ENCODE results near the gene TMLHE. TPM values are rescaled to one million over a fixed set of nuclear protein-coding genes. Genes with fewer than 3 reads are reported as not detected.

Gene TMLHE
- total and polyA plus RNA-seq, 2 donors (not counting 1 experiment from before 2014, with no cell fraction given), result 14.9 to 26.9 TPM

GRCh38 chrX:155662282-155662681 lies 49.5 kb upstream of the TMLHE start:
- WGBS (ENCODE audit: insufficient coverage), result 100% methylated on average over 1 of the region's 2 CpGs
- Mint-ChIP-seq H3K4me1 (no peaks in the 10 kb centered on the region), H3K27me3 (no peaks in the 10 kb centered on the region), H3K4me3 (no peak overlapping the region), H3K27ac (no peak overlapping the region), H3K9me3 (ENCODE audit: insufficient read depth) (no peaks in the 10 kb centered on the region)
- H3K27ac ChIP-seq (ENCODE audit: low read length in 2 of 2), result no peak overlapping the region
- H3K9ac ChIP-seq (ENCODE audit: low read length), result no peak overlapping the region
- no peaks in the 10 kb centered on the region for H3K79me2 ChIP-seq (ENCODE audit: control insufficient read depth, insufficient read depth, low read length)
- H3K4me2 ChIP-seq (replicated peaks; ENCODE audit: low read depth, low read length, poor library complexity, severe bottlenecking), result no peak overlapping the region
- peaks cover 0 to 3% (median 0%) of the 10 kb centered on the region in 3 donors for H3K9me3 ChIP-seq (ENCODE audit: control extremely low read depth in 1 of 3, control insufficient read depth in 2 of 3, insufficient read depth in 1 of 3, low read length in 2 of 3)
- no peaks in the 10 kb centered on the region for H3K36me3 ChIP-seq (replicated peaks in 1 of 2; ENCODE audit: control extremely low read depth in 1 of 2, control insufficient read depth in 1 of 2, extremely low read depth in 1 of 2, insufficient read depth in 2 of 2, low read length in 1 of 2)
- no peaks in the 10 kb centered on the region for H3K4me1 ChIP-seq (ENCODE audit: control insufficient read depth in 2 of 2, insufficient read depth in 2 of 2, low read length in 2 of 2)
- no peaks in the 10 kb centered on the region for H4K20me1 ChIP-seq (ENCODE audit: control insufficient read depth, insufficient read depth, low read length, poor library complexity, severe bottlenecking)
- no peak overlapping the region for H3K4me3 ChIP-seq (ENCODE audit: control extremely low read depth in 1 of 5, extremely low read depth in 1 of 5, insufficient read depth in 1 of 5, low read depth in 2 of 5, low read length in 4 of 5)
- TF ChIP-seq EZH2 (IDR thresholded peaks at IDR 0.05; ENCODE audit: borderline replicate concordance, insufficient read depth, low read depth, low read length, poor library complexity, severe bottlenecking) (no peak), CTCF (IDR thresholded peaks at IDR 0.05) (no peak)
- intact Hi-C loops (cut with micrococcal nuclease), result no loop called here
- no peak overlapping the region for H2AFZ ChIP-seq (ENCODE audit: insufficient read depth, low read depth, low read length, poor library complexity, severe bottlenecking)
- POLR2A ChIA-PET, result no interaction called here
- ATAC-seq (ENCODE audit: low read depth) (no peak), DNase-seq (no peak)
- no peaks in the 10 kb centered on the region for H3K27me3 ChIP-seq (replicated peaks in 1 of 4; ENCODE audit: control extremely low read depth in 1 of 4, control insufficient read depth in 3 of 4, insufficient read depth in 4 of 4, low read length in 3 of 4)
- CTCF ChIA-PET, result no interaction called here

- DNase-seq, result no peak
- no peak overlapping the region for H3K4me3 Mint-ChIP-seq
- H4K20me1 ChIP-seq (ENCODE audit: control insufficient read depth, insufficient read depth, low read length, poor library complexity, severe bottlenecking), result no peaks in the 10 kb centered on the region
- ChIA-PET POLR2A (no interaction called here), CTCF (no interaction called here)
- H3K36me3 ChIP-seq (replicated peaks in 1 of 2; ENCODE audit: control extremely low read depth in 1 of 2, control insufficient read depth in 1 of 2, extremely low read depth in 1 of 2, insufficient read depth in 2 of 2, low read length in 1 of 2), result no peaks in the 10 kb centered on the region
- H3K4me3 ChIP-seq (ENCODE audit: control extremely low read depth in 1 of 5, extremely low read depth in 1 of 5, insufficient read depth in 1 of 5, low read depth in 2 of 5, low read length in 4 of 5), result no peak overlapping the region
- H3K79me2 ChIP-seq (ENCODE audit: control insufficient read depth, insufficient read depth, low read length), result no peaks in the 10 kb centered on the region
- peaks cover 6% of the 10 kb centered on the region for H3K4me1 Mint-ChIP-seq
- no peak for TF ChIP-seq CTCF (IDR thresholded peaks at IDR 0.05)
- no peak for TF ChIP-seq EZH2 (IDR thresholded peaks at IDR 0.05; ENCODE audit: borderline replicate concordance, insufficient read depth, low read depth, low read length, poor library complexity, severe bottlenecking)
- no peak overlapping the region for H3K4me2 ChIP-seq (replicated peaks; ENCODE audit: low read depth, low read length, poor library complexity, severe bottlenecking)
- no peak overlapping the region for H3K27ac ChIP-seq (ENCODE audit: low read length in 2 of 2)
- no peaks in the 10 kb centered on the region for H3K9me3 ChIP-seq (ENCODE audit: control extremely low read depth in 1 of 3, control insufficient read depth in 2 of 3, insufficient read depth in 1 of 3, low read length in 2 of 3)
- no peaks in the 10 kb centered on the region for H3K27me3 ChIP-seq (replicated peaks in 1 of 4; ENCODE audit: control extremely low read depth in 1 of 4, control insufficient read depth in 3 of 4, insufficient read depth in 4 of 4, low read length in 3 of 4)
- H2AFZ ChIP-seq (ENCODE audit: insufficient read depth, low read depth, low read length, poor library complexity, severe bottlenecking), result no peak overlapping the region
- intact Hi-C loops (cut with micrococcal nuclease), result no loop called here
- no peak overlapping the region for H3K9ac ChIP-seq (ENCODE audit: low read length)
- H3K27ac Mint-ChIP-seq, result no peak overlapping the region
- 83% methylated on average over 1 of the region's 2 CpGs for WGBS (ENCODE audit: insufficient coverage)
- H3K9me3 Mint-ChIP-seq (ENCODE audit: insufficient read depth), result no peaks in the 10 kb centered on the region
- no peak for ATAC-seq (ENCODE audit: low read depth)
- peaks cover 9% of the 10 kb centered on the region for H3K27me3 Mint-ChIP-seq
- H3K4me1 ChIP-seq (ENCODE audit: control insufficient read depth in 2 of 2, insufficient read depth in 2 of 2, low read length in 2 of 2), result no peaks in the 10 kb centered on the region
Measured at GRCh38 chrX:155645180-155645579, 32.4 kb upstream of the TMLHE start.
